ENCODE data around the gene ZNF485.
A peak's percentile ranks its signal among the peaks of the same experiment; 100 is the strongest.
"Not testable (repeated sequence)": the region's sequence is repeated elsewhere in the genome, so short reads cannot be mapped to it uniquely, and the experiment has no call there.

Gene ZNF485

DNA sequence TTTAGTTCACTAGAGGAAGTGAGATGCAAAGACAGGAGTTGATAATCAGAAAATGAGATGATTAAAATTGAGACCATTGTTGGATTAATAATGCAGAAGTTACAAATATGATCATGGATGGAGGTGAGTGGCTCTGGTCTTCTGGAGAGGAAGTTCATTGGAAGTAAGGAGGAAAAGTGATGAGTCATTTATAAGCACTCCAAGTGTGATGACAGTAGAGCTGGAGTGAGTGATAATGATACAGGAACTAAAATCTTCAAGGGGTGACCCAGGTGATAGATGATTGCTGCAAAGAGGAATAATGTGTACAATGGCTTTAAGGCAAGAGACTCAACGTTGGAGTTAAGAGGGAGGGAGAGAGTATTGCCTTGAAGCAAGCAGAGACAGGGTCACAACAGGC, 21.7 kb downstream of the ZNF485 start:
- DNase-seq (ENCODE audit: insufficient read length, low spot score) (no peak), FAIRE-seq (no peak)
- TF ChIP-seq POLR2A (IDR thresholded peaks at IDR 0.05; ENCODE audit: low read depth, low read length) (no peak), POLR2AphosphoS5 (IDR thresholded peaks at IDR 0.05; ENCODE audit: low read depth, low read length) (no peak), POU2F2 (IDR thresholded peaks at IDR 0.05; ENCODE audit: low read depth, low read length) (no peak), TAF1 (IDR thresholded peaks at IDR 0.05; ENCODE audit: low read depth, low read length) (no peak), PAX5 (IDR thresholded peaks at IDR 0.05; ENCODE audit: insufficient read depth, low read length, severe bottlenecking) (no peak), SPI1 (IDR thresholded peaks at IDR 0.05; ENCODE audit: low read depth, low read length) (no peak)

DNA sequence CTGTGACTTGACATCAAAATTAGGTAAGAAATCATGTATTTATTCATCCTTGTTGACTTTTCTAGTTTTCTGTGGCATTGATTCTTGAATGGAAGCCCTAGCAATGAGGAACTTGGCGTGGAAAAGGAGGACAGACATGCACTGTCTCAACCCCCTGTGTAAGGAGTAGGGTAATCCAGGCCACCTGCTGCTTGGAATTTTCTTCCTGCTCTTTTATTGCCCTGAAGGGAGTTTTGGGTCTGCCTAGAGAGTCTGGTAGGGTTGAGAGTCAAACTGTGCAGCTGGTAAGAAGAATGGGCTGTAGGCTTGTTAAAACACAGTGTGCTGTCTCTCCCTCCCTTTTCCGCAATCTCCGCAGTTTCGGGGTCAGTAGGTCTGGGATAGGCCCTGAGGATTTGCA, 22.7 kb downstream of the ZNF485 start:
- DNase-seq (ENCODE audit: insufficient read length, low spot score) = no peak
- no peak for TF ChIP-seq POLR2AphosphoS5 (IDR thresholded peaks at IDR 0.05; ENCODE audit: low read depth, low read length)
- no peak for TF ChIP-seq POU2F2 (IDR thresholded peaks at IDR 0.05; ENCODE audit: low read depth, low read length)
- TF ChIP-seq POLR2A (IDR thresholded peaks at IDR 0.05; ENCODE audit: low read depth, low read length) = no peak
- no peak for TF ChIP-seq PAX5 (IDR thresholded peaks at IDR 0.05; ENCODE audit: insufficient read depth, low read length, severe bottlenecking)
- TF ChIP-seq SPI1 (IDR thresholded peaks at IDR 0.05; ENCODE audit: low read depth, low read length) = no peak
- FAIRE-seq = no peak

DNA sequence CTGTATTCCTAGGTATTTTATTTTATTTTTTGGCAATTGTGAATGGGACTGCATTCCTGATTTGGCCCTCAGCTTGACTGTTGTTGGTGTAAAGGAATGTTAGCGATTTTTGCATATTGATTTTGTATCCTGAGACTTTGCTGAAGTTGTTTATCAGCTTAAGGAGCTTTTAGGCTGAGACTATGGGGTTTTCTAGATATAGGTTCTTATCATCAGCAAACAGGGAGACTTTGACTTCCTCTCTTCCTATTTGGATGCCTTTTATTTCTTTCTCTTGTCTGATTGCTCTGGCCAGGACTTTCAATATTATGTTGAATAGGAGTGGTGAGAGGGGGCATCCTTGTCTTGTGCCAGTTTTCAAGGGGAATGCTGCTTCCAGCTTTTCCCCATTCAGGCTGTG, 29.6 kb downstream of the ZNF485 start:
- not testable (repeated sequence) for FAIRE-seq; DNase-seq (ENCODE audit: insufficient read length, low spot score)

DNA sequence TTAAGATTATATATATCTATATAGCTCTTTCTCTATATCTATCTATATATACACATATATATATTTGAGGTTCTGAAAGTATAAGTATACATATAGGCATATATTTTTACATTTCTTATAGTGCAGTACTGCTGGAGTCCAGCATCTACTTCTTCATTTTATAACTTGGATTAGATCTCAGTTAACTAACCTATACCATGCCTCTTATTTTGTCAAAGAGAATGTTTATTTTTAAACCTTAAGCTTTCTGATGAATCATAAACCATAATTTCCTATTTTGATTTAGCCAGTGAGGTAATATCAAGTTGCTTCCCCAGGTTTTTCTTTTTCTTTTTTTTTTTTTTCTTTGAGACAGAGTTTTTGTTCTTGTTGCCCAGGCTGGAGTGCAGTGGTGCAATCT, 34.4 kb downstream of the ZNF485 start:
- no peak for TF ChIP-seq POLR2AphosphoS5 (IDR thresholded peaks at IDR 0.05; ENCODE audit: low read depth, low read length)
- no peak for TF ChIP-seq SPI1 (IDR thresholded peaks at IDR 0.05; ENCODE audit: low read depth, low read length)
- TF ChIP-seq TAF1 (IDR thresholded peaks at IDR 0.05; ENCODE audit: low read depth, low read length) = no peak
- no peak for TF ChIP-seq PAX5 (IDR thresholded peaks at IDR 0.05; ENCODE audit: insufficient read depth, low read length, severe bottlenecking)
- TF ChIP-seq POLR2A (IDR thresholded peaks at IDR 0.05; ENCODE audit: low read depth, low read length) = no peak
- TF ChIP-seq POU2F2 (IDR thresholded peaks at IDR 0.05; ENCODE audit: low read depth, low read length) = no peak
- DNase-seq (ENCODE audit: insufficient read length, low spot score) (no peak), FAIRE-seq (no peak)

DNA sequence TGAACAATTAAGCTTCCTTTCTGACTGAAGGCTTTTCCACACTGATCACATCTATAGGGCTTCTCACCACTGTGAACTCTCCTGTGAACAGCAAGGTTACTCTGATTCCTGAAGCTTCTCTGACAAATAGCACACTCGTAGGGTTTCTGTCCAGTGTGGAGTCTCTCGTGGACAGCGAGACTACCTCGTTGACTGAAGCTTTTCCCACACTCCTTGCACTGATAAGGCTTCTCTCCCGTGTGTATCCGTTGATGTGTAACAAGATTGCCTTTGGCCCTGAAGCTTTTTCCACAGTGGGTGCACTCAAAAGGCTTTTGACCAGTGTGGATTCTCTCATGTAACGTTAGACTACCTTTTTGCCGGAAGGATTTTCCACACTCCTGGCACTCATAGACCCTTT, 38.0 kb downstream of the ZNF485 start:
- TF ChIP-seq POLR2AphosphoS5 (IDR thresholded peaks at IDR 0.05; ENCODE audit: low read depth, low read length) (no peak), POLR2A (IDR thresholded peaks at IDR 0.05; ENCODE audit: low read depth, low read length) (no peak), SPI1 (IDR thresholded peaks at IDR 0.05; ENCODE audit: low read depth, low read length) (no peak), TAF1 (IDR thresholded peaks at IDR 0.05; ENCODE audit: low read depth, low read length) (no peak)
- no peak for FAIRE-seq
- no peak for DNase-seq (ENCODE audit: insufficient read length, low spot score)

DNA sequence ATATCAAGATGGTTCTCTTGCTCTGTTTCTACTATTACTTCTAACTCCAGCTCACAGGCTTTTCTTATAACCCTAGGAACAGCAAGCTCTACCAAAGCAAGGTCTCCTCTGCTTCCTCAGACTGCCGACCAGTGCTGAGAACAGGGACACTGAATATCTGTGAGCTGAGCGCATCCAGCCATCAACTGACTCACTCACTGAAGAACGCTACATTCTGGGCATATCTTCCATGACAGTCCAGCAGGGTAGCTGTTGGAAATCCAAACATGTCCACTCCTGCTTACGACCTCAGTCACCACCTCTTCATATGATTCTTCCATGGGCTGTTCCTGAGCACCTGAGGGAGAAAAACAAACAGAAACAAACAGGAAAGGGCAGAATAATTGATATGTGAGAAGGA, 39.6 kb downstream of the ZNF485 start:
- FAIRE-seq = no peak
- DNase-seq (ENCODE audit: insufficient read length, low spot score) = no peak
- TF ChIP-seq SPI1 (IDR thresholded peaks at IDR 0.05; ENCODE audit: low read depth, low read length) = no peak
- TF ChIP-seq PAX5 (IDR thresholded peaks at IDR 0.05; ENCODE audit: insufficient read depth, low read length, severe bottlenecking) = no peak
- no peak for TF ChIP-seq TAF1 (IDR thresholded peaks at IDR 0.05; ENCODE audit: low read depth, low read length)

DNA sequence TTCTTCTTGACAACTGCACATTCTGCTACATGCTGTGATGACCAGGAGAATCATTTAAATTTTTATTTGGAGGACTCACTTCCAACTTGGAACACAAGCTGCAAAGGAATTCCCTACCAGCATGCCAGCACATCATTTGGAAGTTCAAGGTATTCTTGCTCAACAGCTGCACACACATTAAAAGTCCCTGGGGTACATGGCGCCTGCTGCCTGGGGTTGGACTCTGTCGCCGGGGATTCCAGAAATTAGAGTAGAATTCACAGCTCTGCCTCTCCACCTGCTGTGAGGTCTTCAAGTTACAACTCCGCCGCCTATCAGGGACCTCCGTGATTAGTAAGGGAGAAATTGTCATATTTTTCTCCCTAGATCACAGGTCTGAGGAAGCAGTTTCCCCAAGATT, 41.3 kb downstream of the ZNF485 start:
- no peak for FAIRE-seq

DNA sequence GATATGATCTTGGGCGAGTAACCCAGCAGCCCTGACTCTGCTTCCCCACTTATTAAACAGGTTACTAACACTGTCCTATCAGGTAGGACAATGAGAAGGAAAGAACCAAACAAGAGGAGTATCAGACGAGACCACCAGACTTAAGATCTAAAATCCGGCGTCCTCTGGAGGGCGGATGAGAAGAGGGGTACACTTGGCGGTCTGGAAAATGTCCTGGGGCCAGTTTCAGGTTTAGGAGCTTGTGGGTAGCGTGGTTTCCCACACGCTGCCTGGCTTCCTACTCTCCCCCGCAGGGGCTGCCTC, 41.8 kb downstream of the ZNF485 start:
- FAIRE-seq (peak; percentile 55), DNase-seq (ENCODE audit: insufficient read length, low spot score) (no peak)
- TF ChIP-seq POU2F2 (IDR thresholded peaks at IDR 0.05; ENCODE audit: low read depth, low read length) (no peak), SPI1 (IDR thresholded peaks at IDR 0.05; ENCODE audit: low read depth, low read length) (no peak), PAX5 (IDR thresholded peaks at IDR 0.05; ENCODE audit: insufficient read depth, low read length, severe bottlenecking) (no peak), POLR2A (IDR thresholded peaks at IDR 0.05; ENCODE audit: low read depth, low read length) (no peak), POLR2AphosphoS5 (IDR thresholded peaks at IDR 0.05; ENCODE audit: low read depth, low read length) (no peak), TAF1 (IDR thresholded peaks at IDR 0.05; ENCODE audit: low read depth, low read length) (no peak)

More for the DNA sequence above, 41.3 kb downstream of the ZNF485 start:
- no peak for DNase-seq (ENCODE audit: insufficient read length, low spot score)
- TF ChIP-seq POLR2AphosphoS5 (IDR thresholded peaks at IDR 0.05; ENCODE audit: low read depth, low read length) (no peak), TAF1 (IDR thresholded peaks at IDR 0.05; ENCODE audit: low read depth, low read length) (no peak), POU2F2 (IDR thresholded peaks at IDR 0.05; ENCODE audit: low read depth, low read length) (no peak)

DNA sequence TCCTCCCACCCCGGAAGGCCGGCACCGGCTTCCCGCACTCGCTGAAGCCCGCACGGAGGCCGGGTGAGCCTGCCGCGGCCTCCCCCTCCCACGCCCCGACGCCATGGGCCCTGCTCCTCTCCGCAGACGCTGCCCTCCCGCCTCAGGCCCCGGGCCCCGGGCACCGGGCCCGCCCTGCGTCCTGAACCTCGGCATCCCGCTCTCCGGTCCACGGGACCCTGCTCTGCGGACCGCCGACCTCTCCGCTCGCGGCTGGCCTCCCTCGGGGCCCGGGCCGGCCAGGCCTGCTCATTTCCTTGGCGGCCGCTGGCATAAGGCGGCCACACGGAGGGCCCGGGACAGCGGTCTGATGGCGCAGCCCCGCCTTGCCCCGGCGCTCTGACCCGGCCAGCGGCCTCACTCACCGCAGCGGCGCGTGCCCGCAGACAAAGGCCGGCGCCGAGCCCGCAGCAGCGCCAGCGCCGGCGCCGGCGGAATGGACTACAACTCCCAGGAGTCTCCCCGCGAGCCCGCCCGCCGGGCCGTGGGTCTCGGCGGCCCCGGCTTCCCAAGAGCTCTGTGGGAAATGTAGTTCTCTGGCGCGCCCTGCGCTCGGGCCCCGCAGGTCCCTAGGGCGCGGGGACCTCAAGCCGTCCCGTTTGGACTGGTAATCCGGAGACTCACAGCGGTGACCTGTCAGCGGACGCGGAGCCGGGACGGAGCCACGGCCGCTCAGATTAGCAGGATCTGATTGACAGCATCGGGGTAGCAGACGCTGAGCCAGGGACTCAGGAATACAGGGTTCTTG, 42.4 kb downstream of the ZNF485 start, which contains the start of gene ZNF32:
ZNF32 (minus strand) TSS at position 484 of the 787 bp plus-strand sequence. CDS start 2,748 bp downstream, outside the sequence.
- peak; percentile 75 for FAIRE-seq
- TF ChIP-seq TAF1 (IDR thresholded peaks at IDR 0.05; ENCODE audit: low read depth, low read length) (no peak), POU2F2 (IDR thresholded peaks at IDR 0.05; ENCODE audit: low read depth, low read length) (no peak), POLR2AphosphoS5 (IDR thresholded peaks at IDR 0.05; ENCODE audit: low read depth, low read length) (no peak), POLR2A (IDR thresholded peaks at IDR 0.05; ENCODE audit: low read depth, low read length) (no peak), SPI1 (IDR thresholded peaks at IDR 0.05; ENCODE audit: low read depth, low read length) (no peak), PAX5 (IDR thresholded peaks at IDR 0.05; ENCODE audit: insufficient read depth, low read length, severe bottlenecking) (no peak)
- peak; percentile 92 for DNase-seq (ENCODE audit: insufficient read length, low spot score)

DNA sequence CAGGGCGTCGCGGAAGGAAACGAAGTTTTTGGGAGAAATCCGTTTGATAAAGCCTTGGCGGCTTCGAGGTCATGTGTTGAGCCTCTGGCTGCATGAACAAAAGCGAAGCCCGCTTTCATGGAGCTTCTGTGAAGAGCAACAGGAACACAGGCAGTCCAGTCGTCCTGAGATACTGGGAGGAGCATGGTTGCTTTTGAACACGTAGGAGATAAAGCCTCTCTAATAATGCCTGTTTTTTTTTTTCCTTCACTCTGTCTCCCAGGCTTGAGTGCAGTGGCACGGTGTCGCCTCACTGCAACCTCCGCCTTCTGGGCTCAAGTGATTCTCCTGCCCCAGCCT, 42.9 kb downstream of the ZNF485 start:
- DNase-seq (ENCODE audit: insufficient read length, low spot score) (no peak), FAIRE-seq (no peak)
- TF ChIP-seq SPI1 (IDR thresholded peaks at IDR 0.05; ENCODE audit: low read depth, low read length) (no peak), TAF1 (IDR thresholded peaks at IDR 0.05; ENCODE audit: low read depth, low read length) (no peak), POLR2AphosphoS5 (IDR thresholded peaks at IDR 0.05; ENCODE audit: low read depth, low read length) (no peak), PAX5 (IDR thresholded peaks at IDR 0.05; ENCODE audit: insufficient read depth, low read length, severe bottlenecking) (no peak), POLR2A (IDR thresholded peaks at IDR 0.05; ENCODE audit: low read depth, low read length) (no peak), POU2F2 (IDR thresholded peaks at IDR 0.05; ENCODE audit: low read depth, low read length) (no peak)
